ENCODE data around the gene TMX2.

TMX2 gene

DNA sequence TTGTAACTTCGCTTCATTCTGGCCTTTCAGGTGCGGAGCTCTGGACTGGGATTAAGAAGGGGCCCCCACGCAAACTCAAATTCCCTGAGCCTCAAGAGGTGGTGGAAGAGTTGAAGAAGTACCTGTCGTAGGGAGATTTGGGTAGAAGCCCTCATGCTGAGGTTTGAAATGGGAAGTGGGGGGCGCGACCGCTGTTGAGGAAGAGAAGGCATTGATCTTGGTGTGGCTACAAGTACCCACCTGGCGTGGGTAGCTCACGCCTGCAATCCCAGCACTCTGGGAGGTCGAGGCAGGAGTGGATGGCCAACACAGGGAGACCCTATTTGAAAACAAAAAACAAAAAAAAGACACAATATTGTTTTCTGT, 29.7 kb downstream of the TMX2 start:
- TF ChIP-seq, protein P1, sequence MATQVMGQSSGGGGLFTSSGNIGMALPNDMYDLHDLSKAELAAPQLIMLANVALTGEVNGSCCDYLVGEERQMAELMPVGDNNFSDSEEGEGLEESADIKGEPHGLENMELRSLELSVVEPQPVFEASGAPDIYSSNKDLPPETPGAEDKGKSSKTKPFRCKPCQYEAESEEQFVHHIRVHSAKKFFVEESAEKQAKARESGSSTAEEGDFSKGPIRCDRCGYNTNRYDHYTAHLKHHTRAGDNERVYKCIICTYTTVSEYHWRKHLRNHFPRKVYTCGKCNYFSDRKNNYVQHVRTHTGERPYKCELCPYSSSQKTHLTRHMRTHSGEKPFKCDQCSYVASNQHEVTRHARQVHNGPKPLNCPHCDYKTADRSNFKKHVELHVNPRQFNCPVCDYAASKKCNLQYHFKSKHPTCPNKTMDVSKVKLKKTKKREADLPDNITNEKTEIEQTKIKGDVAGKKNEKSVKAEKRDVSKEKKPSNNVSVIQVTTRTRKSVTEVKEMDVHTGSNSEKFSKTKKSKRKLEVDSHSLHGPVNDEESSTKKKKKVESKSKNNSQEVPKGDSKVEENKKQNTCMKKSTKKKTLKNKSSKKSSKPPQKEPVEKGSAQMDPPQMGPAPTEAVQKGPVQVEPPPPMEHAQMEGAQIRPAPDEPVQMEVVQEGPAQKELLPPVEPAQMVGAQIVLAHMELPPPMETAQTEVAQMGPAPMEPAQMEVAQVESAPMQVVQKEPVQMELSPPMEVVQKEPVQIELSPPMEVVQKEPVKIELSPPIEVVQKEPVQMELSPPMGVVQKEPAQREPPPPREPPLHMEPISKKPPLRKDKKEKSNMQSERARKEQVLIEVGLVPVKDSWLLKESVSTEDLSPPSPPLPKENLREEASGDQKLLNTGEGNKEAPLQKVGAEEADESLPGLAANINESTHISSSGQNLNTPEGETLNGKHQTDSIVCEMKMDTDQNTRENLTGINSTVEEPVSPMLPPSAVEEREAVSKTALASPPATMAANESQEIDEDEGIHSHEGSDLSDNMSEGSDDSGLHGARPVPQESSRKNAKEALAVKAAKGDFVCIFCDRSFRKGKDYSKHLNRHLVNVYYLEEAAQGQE (IDR thresholded peaks at IDR 0.05; ENCODE audit: insufficient read depth in 1 of 2, low read depth in 2 of 2, low read length in 2 of 2): peak in 1 of 2 experiments; percentile 38; a peak in 1 of 4 replicates
- TF ChIP-seq FOXP2 (optimal IDR thresholded peaks at IDR 0.05; ENCODE audit: borderline replicate concordance, extremely low read depth, extremely low read length, insufficient read depth): no peak
- TF ChIP-seq SIN3A (IDR thresholded peaks at IDR 0.05; ENCODE audit: borderline replicate concordance, insufficient read depth, low read length): no peak
- no peak for TF ChIP-seq POLR2AphosphoS5 (IDR thresholded peaks at IDR 0.05; ENCODE audit: low read depth, low read length)
- TF ChIP-seq TAF1 (IDR thresholded peaks at IDR 0.05; ENCODE audit: borderline replicate concordance, insufficient read depth, low read length): no peak

DNA sequence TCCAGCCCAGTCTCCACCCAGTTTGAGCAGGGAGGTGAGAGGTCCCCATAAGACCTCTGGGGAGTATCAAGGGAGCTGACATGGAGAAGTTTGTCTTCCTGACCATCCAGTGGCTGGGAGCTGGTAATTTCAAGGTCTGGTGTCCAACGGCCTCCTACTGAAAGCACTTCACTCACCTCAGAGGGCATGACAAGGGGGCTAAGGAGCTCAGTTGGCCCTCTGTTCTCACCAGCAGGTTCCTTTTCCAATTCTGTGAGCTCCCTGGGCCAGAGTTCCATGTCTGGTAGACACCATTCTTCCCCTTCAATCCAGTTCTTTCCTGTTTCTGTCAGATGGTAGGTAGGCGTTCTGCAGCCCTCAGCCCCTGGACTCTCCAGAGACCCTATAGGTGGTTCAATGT, 32.0 kb downstream of the TMX2 start:
- TF ChIP-seq TAF1 (IDR thresholded peaks at IDR 0.05; ENCODE audit: borderline replicate concordance, insufficient read depth, low read length) (no peak), FOXP2 (optimal IDR thresholded peaks at IDR 0.05; ENCODE audit: borderline replicate concordance, extremely low read depth, extremely low read length, insufficient read depth) (no peak), POLR2AphosphoS5 (IDR thresholded peaks at IDR 0.05; ENCODE audit: low read depth, low read length) (no peak; the same call in 1 of the 2 replicates), SIN3A (IDR thresholded peaks at IDR 0.05; ENCODE audit: borderline replicate concordance, insufficient read depth, low read length) (no peak)
- TF ChIP-seq, protein P1 (IDR thresholded peaks at IDR 0.05; ENCODE audit: insufficient read depth in 1 of 2, low read depth in 2 of 2, low read length in 2 of 2): no peak

DNA sequence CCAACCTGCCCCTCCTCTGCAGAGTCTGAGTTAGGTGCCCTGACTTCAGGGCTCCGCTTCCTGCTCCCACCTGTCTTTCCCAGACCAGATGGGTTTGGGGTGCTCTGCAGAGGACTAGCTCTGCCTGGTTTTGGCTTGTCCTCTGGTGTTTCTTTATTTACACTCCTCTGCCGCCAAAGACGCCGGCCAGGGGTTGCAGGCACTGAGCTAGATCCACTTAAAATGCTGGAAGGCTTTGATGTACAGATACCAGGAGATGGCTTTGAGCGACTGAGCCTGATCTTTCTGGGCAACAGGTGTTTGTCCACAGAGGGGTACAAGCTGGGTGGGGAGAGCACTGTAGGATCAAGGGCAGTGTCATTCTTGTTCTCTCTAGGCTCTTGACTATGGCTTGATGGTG, 32.8 kb downstream of the TMX2 start:
- TF ChIP-seq POLR2AphosphoS5 (IDR thresholded peaks at IDR 0.05; ENCODE audit: low read depth, low read length): 0 out of 2 replicates have a peak, but pooled peaks have one; percentile 10
- no peak for TF ChIP-seq FOXP2 (optimal IDR thresholded peaks at IDR 0.05; ENCODE audit: borderline replicate concordance, extremely low read depth, extremely low read length, insufficient read depth)

DNA sequence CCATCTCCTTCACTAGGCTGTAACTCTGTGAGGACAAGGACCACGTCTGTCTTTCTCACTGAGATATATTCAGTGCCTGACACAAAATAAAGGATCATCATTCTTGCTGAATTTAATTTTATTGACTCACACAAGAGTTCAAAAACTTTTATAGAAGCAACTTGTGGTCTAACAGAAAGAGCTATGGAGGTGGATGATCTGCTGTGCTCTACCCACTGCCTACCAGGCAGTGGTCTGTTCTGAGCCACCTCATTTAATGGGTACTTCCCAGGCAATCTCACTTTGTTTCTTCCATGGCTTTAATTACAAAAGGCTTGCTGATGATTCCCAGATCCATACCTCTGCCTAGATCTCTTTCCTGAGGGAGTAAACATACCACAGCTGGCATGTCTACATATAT, 34.5 kb downstream of the TMX2 start:
- TF ChIP-seq, protein P1 (IDR thresholded peaks at IDR 0.05; ENCODE audit: insufficient read depth in 1 of 2, low read depth in 2 of 2, low read length in 2 of 2): no peak
- TF ChIP-seq FOXP2 (optimal IDR thresholded peaks at IDR 0.05; ENCODE audit: borderline replicate concordance, extremely low read depth, extremely low read length, insufficient read depth) (no peak), TAF1 (IDR thresholded peaks at IDR 0.05; ENCODE audit: borderline replicate concordance, insufficient read depth, low read length) (no peak), SIN3A (IDR thresholded peaks at IDR 0.05; ENCODE audit: borderline replicate concordance, insufficient read depth, low read length) (no peak), POLR2AphosphoS5 (IDR thresholded peaks at IDR 0.05; ENCODE audit: low read depth, low read length) (no peak)

DNA sequence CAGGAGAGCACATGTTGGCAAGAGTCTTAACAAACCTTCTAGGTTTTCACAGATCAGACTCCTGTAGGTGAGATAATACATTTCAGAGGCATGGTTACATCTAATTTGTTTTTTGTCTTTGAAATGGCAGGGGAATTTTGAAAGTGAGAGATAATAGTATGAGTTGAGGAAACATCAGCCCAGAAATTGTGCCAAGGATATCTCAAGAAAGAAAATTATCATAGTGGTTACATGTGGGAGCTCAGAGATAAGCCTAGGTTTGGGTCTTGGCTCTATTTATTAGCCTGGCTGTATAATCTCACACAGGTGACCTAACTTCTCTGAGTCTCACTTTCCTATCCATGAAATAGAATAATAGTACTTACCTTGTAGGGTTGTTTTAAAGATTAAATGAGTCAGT, 38.8 kb downstream of the TMX2 start:
- no peak for TF ChIP-seq FOXP2 (optimal IDR thresholded peaks at IDR 0.05; ENCODE audit: borderline replicate concordance, extremely low read depth, extremely low read length, insufficient read depth)
- no peak for TF ChIP-seq POLR2AphosphoS5 (IDR thresholded peaks at IDR 0.05; ENCODE audit: low read depth, low read length)
- no peak for TF ChIP-seq SIN3A (IDR thresholded peaks at IDR 0.05; ENCODE audit: borderline replicate concordance, insufficient read depth, low read length)
- no peak for TF ChIP-seq TAF1 (IDR thresholded peaks at IDR 0.05; ENCODE audit: borderline replicate concordance, insufficient read depth, low read length)
- TF ChIP-seq, protein P1 (IDR thresholded peaks at IDR 0.05; ENCODE audit: insufficient read depth in 1 of 2, low read depth in 2 of 2, low read length in 2 of 2): no peak
